HG03108 (cell line): ENCODE results near the gene TNFSF9.

Experiments used
- ATAC-seq: cut with Tn5 transposase; IDR thresholded peaks from one replicate; pipeline ENCODE4 v1.9.1; 2021; ENCODE audit warnings: moderate library complexity; ENCODE audit not compliant: unreplicated experiment

Gene TNFSF9

GRCh38 chr19:6530386-6531162, at the start of gene TNFSF9:
Gene TNFSF9, plus strand, starts transcription at chr19:6531026. Its CDS starts 11 bp downstream, at chr19:6531037.
- peak; percentile 20 for ATAC-seq

- ATAC-seq = peak; percentile 80
Measured at GRCh38 chr19:6481541-6482342, 49.1 kb upstream of the TNFSF9 start, which contains the start of gene DENND1C. Gene DENND1C, minus strand, starts transcription at chr19:6481787. Its CDS starts 92 bp downstream, at chr19:6481695.

GRCh38 chr19:6482343-6482686, 48.5 kb upstream of the TNFSF9 start:
- no peak for ATAC-seq

GRCh38 chr19:6483235-6483634, 47.6 kb upstream of the TNFSF9 start:
- no peak for ATAC-seq

- ATAC-seq = no peak
Measured at GRCh38 chr19:6484230-6484629, 46.6 kb upstream of the TNFSF9 start.

- ATAC-seq = no peak
Measured at GRCh38 chr19:6484831-6485230, 46.0 kb upstream of the TNFSF9 start.

GRCh38 chr19:6489278-6490061, 41.4 kb upstream of the TNFSF9 start:
- no peak for ATAC-seq

GRCh38 chr19:6490134-6490533, 40.7 kb upstream of the TNFSF9 start:
- no peak for ATAC-seq

GRCh38 chr19:6491802-6492592, 38.8 kb upstream of the TNFSF9 start:
- no peak for ATAC-seq

GRCh38 chr19:6494438-6495036, 36.3 kb upstream of the TNFSF9 start:
- no peak for ATAC-seq

- ATAC-seq = no peak
Measured at GRCh38 chr19:6495947-6496346, 34.9 kb upstream of the TNFSF9 start.

- ATAC-seq = no peak
Measured at GRCh38 chr19:6498294-6499036, 32.4 kb upstream of the TNFSF9 start.

- ATAC-seq = no peak
Measured at GRCh38 chr19:6499052-6499790, 31.6 kb upstream of the TNFSF9 start.

- ATAC-seq = no peak
Measured at GRCh38 chr19:6500837-6501739, 29.7 kb upstream of the TNFSF9 start.

- ATAC-seq = no peak
Measured at GRCh38 chr19:6501740-6502648, 28.8 kb upstream of the TNFSF9 start, which contains the start of gene TUBB4A. Gene TUBB4A, minus strand, starts transcription at chr19:6502309. Its CDS starts 97 bp downstream, at chr19:6502212.

GRCh38 chr19:6503407-6504201, 27.2 kb upstream of the TNFSF9 start:
- ATAC-seq = no peak
